ENCODE data around the gene NINJ1. TPM values are rescaled to one million over a fixed set of nuclear protein-coding genes. Genes with fewer than 3 reads are reported as not detected.
"Not testable (repeated sequence)": the region's sequence is repeated elsewhere in the genome, so short reads cannot be mapped to it uniquely, and the experiment has no call there.

NINJ1 gene
- total RNA-seq, 1 donor from 2014 or later: 13.4 TPM

DNA sequence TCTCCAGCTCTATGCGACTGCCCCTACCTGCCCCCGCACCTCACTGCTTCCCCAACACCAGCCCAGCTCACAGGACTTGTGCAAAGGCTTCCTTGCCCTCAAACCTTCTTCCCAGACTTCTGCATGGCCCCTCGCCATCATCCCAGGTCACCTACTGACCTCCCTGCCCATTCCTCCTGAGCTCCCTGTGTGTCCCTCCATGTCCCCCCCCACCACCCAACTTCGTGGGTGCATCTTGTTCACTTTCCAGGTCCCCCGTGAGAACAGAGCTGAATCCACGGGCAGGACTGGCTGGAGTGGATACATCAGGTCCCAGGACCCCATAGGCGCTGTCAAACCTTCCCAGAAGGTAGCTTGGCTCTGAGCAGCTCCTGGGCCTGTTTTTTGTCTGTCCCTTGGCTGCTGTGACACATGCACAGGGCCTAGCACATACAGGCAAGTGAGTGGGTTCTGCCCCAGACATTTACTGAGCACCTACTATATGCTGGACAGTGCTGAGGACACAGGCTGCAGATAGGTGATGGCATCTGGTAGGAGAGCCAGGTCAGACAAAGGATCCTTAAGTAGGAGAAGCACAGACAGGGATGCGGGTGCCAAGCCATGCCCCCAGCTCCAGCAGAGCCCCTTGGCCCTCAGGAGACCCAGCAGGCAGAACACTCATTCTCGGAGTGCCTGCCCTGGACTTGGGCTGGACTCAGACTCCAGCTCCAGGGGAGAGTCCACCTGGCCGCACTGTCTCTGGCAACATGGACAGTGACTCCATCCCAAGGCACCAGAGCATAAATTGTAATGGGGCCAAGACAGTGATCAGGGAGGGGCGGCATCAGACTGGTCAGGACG lies 15.0 kb downstream of the NINJ1 start:
- Histone ChIP-seq H3K27me3 (ENCODE audit: control insufficient read depth, insufficient read depth, low read length) (no peaks in the 10 kb centered on the region), H3K4me3 (ENCODE audit: low read depth, low read length) (no peak overlapping the region), H3K36me3 (ENCODE audit: control insufficient read depth, insufficient read depth, low read length) (peaks cover 6% of the 10 kb centered on the region)
- no peak for DNase-seq (ENCODE audit: low read depth)
- FAIRE-seq: no peak
- TF ChIP-seq, protein P1, sequence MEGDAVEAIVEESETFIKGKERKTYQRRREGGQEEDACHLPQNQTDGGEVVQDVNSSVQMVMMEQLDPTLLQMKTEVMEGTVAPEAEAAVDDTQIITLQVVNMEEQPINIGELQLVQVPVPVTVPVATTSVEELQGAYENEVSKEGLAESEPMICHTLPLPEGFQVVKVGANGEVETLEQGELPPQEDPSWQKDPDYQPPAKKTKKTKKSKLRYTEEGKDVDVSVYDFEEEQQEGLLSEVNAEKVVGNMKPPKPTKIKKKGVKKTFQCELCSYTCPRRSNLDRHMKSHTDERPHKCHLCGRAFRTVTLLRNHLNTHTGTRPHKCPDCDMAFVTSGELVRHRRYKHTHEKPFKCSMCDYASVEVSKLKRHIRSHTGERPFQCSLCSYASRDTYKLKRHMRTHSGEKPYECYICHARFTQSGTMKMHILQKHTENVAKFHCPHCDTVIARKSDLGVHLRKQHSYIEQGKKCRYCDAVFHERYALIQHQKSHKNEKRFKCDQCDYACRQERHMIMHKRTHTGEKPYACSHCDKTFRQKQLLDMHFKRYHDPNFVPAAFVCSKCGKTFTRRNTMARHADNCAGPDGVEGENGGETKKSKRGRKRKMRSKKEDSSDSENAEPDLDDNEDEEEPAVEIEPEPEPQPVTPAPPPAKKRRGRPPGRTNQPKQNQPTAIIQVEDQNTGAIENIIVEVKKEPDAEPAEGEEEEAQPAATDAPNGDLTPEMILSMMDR (IDR thresholded peaks at IDR 0.05; ENCODE audit: insufficient read depth, low read length, severe bottlenecking): no peak

DNA sequence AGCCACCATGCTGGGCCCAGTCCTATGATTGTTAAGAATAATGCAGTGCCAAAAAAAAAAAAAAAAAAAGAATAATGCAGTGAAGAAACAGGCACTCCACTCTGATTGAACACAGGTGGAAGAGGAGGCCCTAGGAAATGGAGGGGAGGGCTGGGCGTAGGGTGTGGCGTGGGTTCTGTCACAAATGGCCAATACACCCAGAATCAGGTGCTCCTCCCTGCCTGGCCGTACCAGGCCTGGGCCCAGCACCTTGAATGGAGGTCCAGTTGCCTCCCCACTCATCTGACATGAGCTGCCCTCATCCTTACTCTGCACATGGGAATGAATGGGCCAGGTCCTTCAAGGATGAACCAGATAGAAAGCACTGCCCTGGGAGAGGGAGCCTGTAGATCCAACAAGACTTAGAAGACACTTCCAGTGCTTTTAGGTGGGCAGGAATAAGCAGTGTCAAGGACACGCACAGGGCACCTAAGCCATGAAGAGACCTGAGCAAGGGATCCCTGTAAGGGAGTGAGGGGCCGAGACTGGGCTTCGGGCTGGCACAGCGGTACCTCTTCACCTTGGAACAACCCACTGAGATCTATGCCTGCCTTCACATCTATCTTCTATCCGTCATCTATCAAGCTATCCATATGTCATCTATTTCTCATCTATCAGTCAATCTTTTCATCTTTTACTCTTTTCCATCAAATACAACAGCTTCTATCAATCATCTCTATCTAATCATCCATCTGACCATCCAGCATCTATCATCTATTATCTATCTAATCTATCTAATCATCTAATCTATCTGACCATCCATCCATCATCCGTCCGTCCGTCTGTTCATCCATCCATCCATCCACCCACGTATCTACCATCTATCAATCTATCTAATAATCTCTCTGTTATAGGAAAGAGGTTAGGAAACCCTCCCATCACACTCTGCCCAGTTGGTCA lies 15.9 kb downstream of the NINJ1 start:
- peaks cover 6% of the 10 kb centered on the region for H3K36me3 ChIP-seq (ENCODE audit: control insufficient read depth, insufficient read depth, low read length)
- H3K27me3 ChIP-seq (ENCODE audit: control insufficient read depth, insufficient read depth, low read length): no peaks in the 10 kb centered on the region
- TF ChIP-seq, protein P1 (IDR thresholded peaks at IDR 0.05; ENCODE audit: insufficient read depth, low read length, severe bottlenecking): no peak
- DNase-seq (ENCODE audit: low read depth): no peak
- H3K4me3 ChIP-seq (ENCODE audit: low read depth, low read length): no peak overlapping the region
- no peak for FAIRE-seq

DNA sequence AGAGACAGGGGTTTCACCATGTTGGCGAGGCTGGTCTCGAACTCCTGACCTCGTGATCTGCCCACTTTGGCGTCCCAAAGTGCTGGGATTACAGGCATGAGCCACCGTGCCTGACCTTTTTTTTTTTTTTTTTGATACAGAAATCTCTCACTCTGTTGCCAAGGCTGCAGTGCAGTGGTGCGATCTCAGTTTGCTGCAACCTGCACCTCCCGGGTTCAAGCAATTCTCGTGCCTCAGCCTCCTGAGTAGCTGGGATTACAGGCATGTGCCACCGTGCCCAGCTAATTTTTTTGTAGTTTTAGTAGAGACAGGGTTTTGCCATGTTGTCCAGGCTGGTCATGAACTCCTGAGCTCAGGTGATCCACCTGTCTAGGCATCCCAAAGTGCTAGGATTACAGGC lies 16.5 kb downstream of the NINJ1 start:
- not testable (repeated sequence) for H3K36me3 ChIP-seq (ENCODE audit: control insufficient read depth, insufficient read depth, low read length); FAIRE-seq; DNase-seq (ENCODE audit: low read depth); H3K4me3 ChIP-seq (ENCODE audit: low read depth, low read length); H3K27me3 ChIP-seq (ENCODE audit: control insufficient read depth, insufficient read depth, low read length)

DNA sequence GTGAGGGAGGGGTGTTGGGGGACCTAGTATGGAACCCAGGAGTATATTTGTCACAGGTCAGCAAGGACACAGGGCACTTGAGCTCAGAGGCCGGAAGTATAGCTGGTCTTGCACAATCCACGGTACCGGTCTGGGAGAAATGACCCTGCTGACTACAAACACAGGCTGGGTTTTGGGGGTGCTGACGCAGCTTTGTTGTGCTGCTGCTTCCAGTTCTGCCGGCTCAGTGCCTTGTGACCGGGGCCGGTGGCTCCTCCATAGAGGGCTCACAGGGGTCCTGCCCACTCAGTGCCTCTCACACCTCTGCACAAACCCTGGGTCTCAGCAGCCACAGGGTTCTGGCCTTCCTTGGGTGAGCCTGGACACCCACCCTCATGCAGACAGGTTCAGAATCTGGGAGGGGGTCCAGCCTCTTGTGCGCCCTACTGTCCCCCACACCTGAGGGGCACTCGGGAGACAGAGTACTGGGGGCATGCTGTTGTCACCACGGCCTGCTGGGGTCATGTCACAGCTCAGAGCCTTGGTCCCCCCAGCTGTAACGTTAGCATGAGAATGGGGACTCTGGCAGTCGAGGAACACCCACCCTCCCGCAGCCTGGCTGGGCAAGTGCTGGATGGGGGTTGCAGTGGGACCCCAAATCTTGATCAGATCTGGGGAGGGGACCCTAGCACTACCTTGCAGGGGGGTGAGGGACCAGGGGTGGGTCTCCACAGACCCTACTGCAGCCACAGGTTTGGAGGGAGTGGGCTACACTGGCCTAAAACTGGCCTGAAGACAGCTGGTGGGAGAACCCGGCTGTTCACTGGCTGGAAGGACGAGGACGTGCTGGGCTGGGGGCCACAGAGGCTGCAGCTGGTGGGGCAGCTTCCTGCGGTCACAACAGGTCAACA lies 17.7 kb downstream of the NINJ1 start:
- Histone ChIP-seq H3K27me3 (ENCODE audit: control insufficient read depth, insufficient read depth, low read length) (no peaks in the 10 kb centered on the region), H3K4me3 (ENCODE audit: low read depth, low read length) (no peak overlapping the region), H3K36me3 (ENCODE audit: control insufficient read depth, insufficient read depth, low read length) (peaks cover 4% of the 10 kb centered on the region)
- DNase-seq (ENCODE audit: low read depth): peak; percentile 47
- TF ChIP-seq, protein P1 (IDR thresholded peaks at IDR 0.05; ENCODE audit: insufficient read depth, low read length, severe bottlenecking): no peak
- FAIRE-seq: peak; percentile 81

DNA sequence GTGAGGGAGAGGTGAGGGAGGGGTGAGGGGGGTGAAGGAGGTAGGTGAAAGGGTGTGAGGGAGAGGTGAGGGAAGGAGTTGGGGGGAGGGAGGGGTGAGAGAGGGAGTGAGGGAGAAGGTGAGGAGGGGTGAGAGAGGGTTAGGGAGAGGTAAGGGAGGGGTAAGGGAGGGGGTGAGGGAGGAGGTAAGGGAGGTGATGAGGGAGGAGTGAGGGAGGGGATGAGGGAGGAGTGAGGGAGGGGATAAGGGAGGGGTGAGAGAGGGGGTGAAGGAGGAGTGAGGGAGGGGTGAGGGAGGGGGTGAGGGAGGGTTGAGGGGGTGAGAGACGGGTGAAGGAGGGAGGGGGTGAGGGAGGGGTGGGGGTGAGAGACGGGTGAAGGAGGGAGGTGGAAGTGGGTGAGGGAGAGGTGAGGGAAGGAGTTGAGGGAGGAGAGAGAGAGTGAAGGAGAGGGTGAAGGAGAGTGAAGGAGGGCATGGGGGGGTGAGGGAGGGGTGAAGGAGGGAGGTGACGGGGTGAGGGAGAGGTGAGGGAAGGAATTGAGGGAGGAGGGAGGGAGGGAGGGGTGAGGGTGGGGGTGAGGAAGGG lies 18.5 kb downstream of the NINJ1 start:
- no peak for FAIRE-seq
- H3K27me3 ChIP-seq (ENCODE audit: control insufficient read depth, insufficient read depth, low read length): no peaks in the 10 kb centered on the region
- H3K4me3 ChIP-seq (ENCODE audit: low read depth, low read length): no peak overlapping the region
- peaks cover 10% of the 10 kb centered on the region for H3K36me3 ChIP-seq (ENCODE audit: control insufficient read depth, insufficient read depth, low read length)
- no peak for DNase-seq (ENCODE audit: low read depth)
- TF ChIP-seq, protein P1 (IDR thresholded peaks at IDR 0.05; ENCODE audit: insufficient read depth, low read length, severe bottlenecking): no peak
